GM13977 (cell line): Measurements from ENCODE around the gene RANBP9.

Experiments used
- DNase-seq: peaks from one replicate; pipeline ENCODE4 v3.0.0; 2012; ENCODE audit warnings: low spot score
- in situ Hi-C: fragments of 300-500 bp; cut with MboI; formaldehyde crosslinking; loops from one replicate; pipeline ENCODE4 v1.12.0; 2022; ENCODE audit warnings: low sequenced_read_pairs, low pct_unique_long_range_greater_than_20kb, mixed read lengths, inconsistent platforms; ENCODE audit not compliant: unreplicated experiment
- TF ChIP-seq, protein P1 (sequence below): IDR thresholded peaks from 2 replicates; pipeline ENCODE4 v1.5.1; 2012; ENCODE audit warnings: mild to moderate bottlenecking, control low read depth; ENCODE audit not compliant: insufficient read depth; ENCODE audit errors: extremely low read depth, missing control alignments

RANBP9 gene

GRCh38 chr6:13653296-13653695 lies 58.3 kb downstream of the RANBP9 start:
- DNase-seq: no peak
- TF ChIP-seq, protein P1, sequence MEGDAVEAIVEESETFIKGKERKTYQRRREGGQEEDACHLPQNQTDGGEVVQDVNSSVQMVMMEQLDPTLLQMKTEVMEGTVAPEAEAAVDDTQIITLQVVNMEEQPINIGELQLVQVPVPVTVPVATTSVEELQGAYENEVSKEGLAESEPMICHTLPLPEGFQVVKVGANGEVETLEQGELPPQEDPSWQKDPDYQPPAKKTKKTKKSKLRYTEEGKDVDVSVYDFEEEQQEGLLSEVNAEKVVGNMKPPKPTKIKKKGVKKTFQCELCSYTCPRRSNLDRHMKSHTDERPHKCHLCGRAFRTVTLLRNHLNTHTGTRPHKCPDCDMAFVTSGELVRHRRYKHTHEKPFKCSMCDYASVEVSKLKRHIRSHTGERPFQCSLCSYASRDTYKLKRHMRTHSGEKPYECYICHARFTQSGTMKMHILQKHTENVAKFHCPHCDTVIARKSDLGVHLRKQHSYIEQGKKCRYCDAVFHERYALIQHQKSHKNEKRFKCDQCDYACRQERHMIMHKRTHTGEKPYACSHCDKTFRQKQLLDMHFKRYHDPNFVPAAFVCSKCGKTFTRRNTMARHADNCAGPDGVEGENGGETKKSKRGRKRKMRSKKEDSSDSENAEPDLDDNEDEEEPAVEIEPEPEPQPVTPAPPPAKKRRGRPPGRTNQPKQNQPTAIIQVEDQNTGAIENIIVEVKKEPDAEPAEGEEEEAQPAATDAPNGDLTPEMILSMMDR: no peak
- in situ Hi-C loops: no loop called here

GRCh38 chr6:13649393-13649792 lies 62.2 kb downstream of the RANBP9 start:
- TF ChIP-seq, protein P1: no peak
- no peak for DNase-seq
- in situ Hi-C loops: no loop called here

- in situ Hi-C loops: no loop called here
- TF ChIP-seq, protein P1: no peak
- DNase-seq: no peak
Measured at GRCh38 chr6:13648850-13649249, 62.8 kb downstream of the RANBP9 start.

DNA sequence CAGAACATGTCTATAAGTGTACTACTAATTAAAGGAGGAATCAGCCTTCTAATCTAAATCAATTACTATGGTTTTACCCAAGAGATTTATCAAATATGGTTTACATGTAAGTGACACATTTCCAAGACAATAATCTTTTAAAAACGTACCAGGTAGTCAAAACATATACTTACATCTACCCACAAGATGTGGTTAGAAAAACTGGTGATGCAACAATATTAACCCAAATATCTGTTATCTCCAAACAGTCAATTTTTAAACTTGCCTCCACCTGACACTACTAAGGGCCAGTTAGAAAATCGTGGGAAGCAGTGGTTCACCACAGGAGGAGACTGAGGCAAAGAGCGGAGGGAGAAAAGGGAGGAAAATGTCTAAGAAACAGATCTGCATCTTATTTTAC lies 68.5 kb downstream of the RANBP9 start:
- no peak for DNase-seq

GRCh38 chr6:13641315-13641714 lies 70.3 kb downstream of the RANBP9 start:
- TF ChIP-seq, protein P1: no peak
- DNase-seq: no peak
- in situ Hi-C loops: no loop called here

More for the DNA sequence above, 68.5 kb downstream of the RANBP9 start:
- in situ Hi-C loops: no loop called here
- TF ChIP-seq, protein P1: no peak

GRCh38 chr6:13638626-13639025 lies 73.0 kb downstream of the RANBP9 start:
- in situ Hi-C loops: no loop called here
- DNase-seq: no peak
- TF ChIP-seq, protein P1: no peak

- in situ Hi-C loops: no loop called here
- no peak for DNase-seq
- TF ChIP-seq, protein P1: no peak
Measured at GRCh38 chr6:13638014-13638413, 73.6 kb downstream of the RANBP9 start.
